HG03175 (cell line): ENCODE results near the gene PALM2AKAP2.

Experiments
- ATAC-seq: cut with Tn5 transposase; IDR thresholded peaks from one replicate; pipeline ENCODE4 v1.9.1; 2021; ENCODE audit warnings: mild to moderate bottlenecking, moderate library complexity; ENCODE audit not compliant: unreplicated experiment

The PALM2AKAP2 gene

GRCh38 chr9:109771796-109772531 is 8.0 kb upstream of the PALM2AKAP2 start:
- no peak for ATAC-seq

- ATAC-seq = no peak
These were observed 4.5 kb upstream of the PALM2AKAP2 start for GRCh38 chr9:109775516-109775915.

- ATAC-seq = no peak
These were observed 3.6 kb upstream of the PALM2AKAP2 start for GRCh38 chr9:109776391-109776790.

GRCh38 chr9:109780453-109781033 is 545 bp downstream of the PALM2AKAP2 start:
- no peak for ATAC-seq

GRCh38 chr9:109781086-109781485 is 1.1 kb downstream of the PALM2AKAP2 start:
- no peak for ATAC-seq

GRCh38 chr9:109781541-109782197 is 1.7 kb downstream of the PALM2AKAP2 start:
- ATAC-seq = no peak

GRCh38 chr9:109787735-109788134 is 7.7 kb downstream of the PALM2AKAP2 start:
- ATAC-seq = no peak

GRCh38 chr9:109789556-109789955 is 9.6 kb downstream of the PALM2AKAP2 start:
- no peak for ATAC-seq

GRCh38 chr9:109789971-109790370 is 10.0 kb downstream of the PALM2AKAP2 start:
- no peak for ATAC-seq

GRCh38 chr9:109791003-109791677 is 11.1 kb downstream of the PALM2AKAP2 start:
- ATAC-seq = no peak

- no peak for ATAC-seq
These were observed 11.7 kb downstream of the PALM2AKAP2 start for GRCh38 chr9:109791747-109792146.

GRCh38 chr9:109792951-109793546 is 13.1 kb downstream of the PALM2AKAP2 start:
- no peak for ATAC-seq

GRCh38 chr9:109793921-109794320 is 13.9 kb downstream of the PALM2AKAP2 start:
- ATAC-seq = no peak

- ATAC-seq = no peak
These were observed 14.5 kb downstream of the PALM2AKAP2 start for GRCh38 chr9:109794361-109795012.

- no peak for ATAC-seq
These were observed 15.6 kb downstream of the PALM2AKAP2 start for GRCh38 chr9:109795613-109796012.

GRCh38 chr9:109796078-109796477 is 16.1 kb downstream of the PALM2AKAP2 start:
- ATAC-seq = no peak

- ATAC-seq = no peak
These were observed 17.0 kb downstream of the PALM2AKAP2 start for GRCh38 chr9:109797006-109797405.

- no peak for ATAC-seq
These were observed 17.5 kb downstream of the PALM2AKAP2 start for GRCh38 chr9:109797509-109797908.

GRCh38 chr9:109799141-109799540 is 19.1 kb downstream of the PALM2AKAP2 start:
- no peak for ATAC-seq

- no peak for ATAC-seq
These were observed 19.8 kb downstream of the PALM2AKAP2 start for GRCh38 chr9:109799792-109800191.

- no peak for ATAC-seq
These were observed 21.5 kb downstream of the PALM2AKAP2 start for GRCh38 chr9:109801484-109801883.
